HCT116 (cell line): ENCODE measurements around the gene SLC26A2. TPM values are rescaled to one million over a fixed set of nuclear protein-coding genes. Genes with fewer than 3 reads are reported as not detected.

Experiments used
- ATAC-seq: fragments of 200-7000 bp; cut with Tn5 transposase; 2 replicates; pipeline ENCODE4 v1.9.1; 2020; ENCODE audit warnings: mild to moderate bottlenecking, moderate library complexity
- BruUV-seq: library from RNA; stranded (reverse); fragments of 400-500 nt; replicated peaks from 2 replicates; lab custom pipeline; 2021; lab: Mats Ljungman, UMichigan
- CTCF ChIA-PET: fragments of 300-600 bp; sonication (Branson Sonifier 250); formaldehyde crosslinking; loops from one replicate; lab custom pipeline; 2021; ENCODE audit warnings: antibody characterized with exemption; lab: Charles Lee
- POLR2A ChIA-PET: fragments of 300-600, 350-600 bp; sonication (Branson Sonifier 250); formaldehyde crosslinking; loops from one replicate; lab custom pipeline; 2021; ENCODE audit warnings: antibody characterized with exemption; lab: Charles Lee
- RAD21 ChIA-PET, 2 experiments: fragments of 300-600 bp; sonication (Branson Sonifier 250); formaldehyde crosslinking; loops; one replicate each; lab custom pipeline; 2023; ENCODE audit warnings: low total read pairs in 2 of 2; ENCODE audit not compliant: uncharacterized antibody in 2 of 2, unreplicated experiment in 2 of 2, low non-redundant PET in 1 of 2; lab: Charles Lee
- DNase-seq: peaks from one replicate; pipeline ENCODE4 v3.0.0-alpha.2; 2010; ENCODE audit warnings: low read depth, low spot score
- H2AFZ ChIP-seq: fragments of 200-600 bp; shearing (Covaris generic), sonication (generic); 2 replicates; pipeline ENCODE4 v1.6.1; 2017; ENCODE audit warnings: low read depth, mixed run types, mixed read lengths, antibody characterized with exemption, low read length; ENCODE audit not compliant: poor library complexity, severe bottlenecking
- H3K27ac ChIP-seq: 2 replicates; pipeline ENCODE4 v1.5.1; 2012; ENCODE audit warnings: low read depth, low read length
- H3K27me3 ChIP-seq: fragments of 200-600 bp; sonication (generic); 2 replicates; pipeline ENCODE4 v1.6.1; 2016; ENCODE audit warnings: mixed run types, low read length, mixed read lengths; ENCODE audit not compliant: insufficient read depth
- H3K36me3 ChIP-seq, 2 experiments: fragments of 200-500 bp in 1 of 2; fragments of 200-600 bp in 1 of 2; sonication (Bioruptor generic) in 1 of 2; sonication (generic) in 1 of 2; 2 replicates each; pipeline versions ENCODE4 v1.5.1 to v1.6.1; 2014 to 2016; ENCODE audit warnings: low read length in 2 of 2, inconsistent platforms in 1 of 2, mixed read lengths in 1 of 2, mixed run types in 1 of 2; ENCODE audit not compliant: insufficient read depth in 2 of 2, control insufficient read depth in 1 of 2
- H3K4me1 ChIP-seq, 2 experiments: fragments of 200-600 bp in 1 of 2; sonication (generic) in 1 of 2; 2 replicates each; pipeline versions ENCODE4 v1.5.1 to v1.6.1; 2012 to 2017; ENCODE audit warnings: low read length in 2 of 2, inconsistent platforms in 1 of 2, mild to moderate bottlenecking in 1 of 2, mixed read lengths in 1 of 2, mixed run types in 1 of 2, moderate library complexity in 1 of 2; ENCODE audit not compliant: insufficient read depth in 2 of 2, control insufficient read depth in 1 of 2
- H3K4me2 ChIP-seq: fragments of 200-600 bp; sonication (generic); 2 replicates; pipeline ENCODE4 v1.6.1; 2017; ENCODE audit warnings: mixed run types, low read length, mixed read lengths
- H3K4me3 ChIP-seq, 2 experiments: fragments of 200-600 bp in 1 of 2; sonication (generic) in 1 of 2; replicated peaks in 1 of 2; 2 replicates each; pipeline ENCODE4 v1.5.1; 2011 to 2016; ENCODE audit warnings: low read length in 2 of 2, control low read depth in 1 of 2, low read depth in 1 of 2, mild to moderate bottlenecking in 1 of 2, mixed read lengths in 1 of 2, mixed run types in 1 of 2
- H3K79me2 ChIP-seq: fragments of 200-600 bp; sonication (generic); 2 replicates; pipeline ENCODE4 v1.6.1; 2017; ENCODE audit warnings: mild to moderate bottlenecking, mixed run types, low read length, moderate library complexity, mixed read lengths; ENCODE audit not compliant: insufficient read depth
- H3K9ac ChIP-seq: fragments of 200-600 bp; sonication (generic); 2 replicates; pipeline ENCODE4 v1.6.1; 2016; ENCODE audit warnings: low read length, mixed read lengths
- H3K9me2 ChIP-seq: fragments of 200-600 bp; sonication (generic), shearing (Covaris generic); 2 replicates; pipeline ENCODE4 v1.6.1; 2017; ENCODE audit warnings: mixed run types, mild to moderate bottlenecking, moderate library complexity; ENCODE audit not compliant: insufficient read depth
- H3K9me3 ChIP-seq, 2 experiments: fragments of 200-500 bp in 1 of 2; fragments of 200-600 bp in 1 of 2; sonication (Bioruptor generic) in 1 of 2; sonication (generic) in 1 of 2; 2 replicates each; pipeline ENCODE4 v1.6.1; 2014 to 2017; ENCODE audit warnings: low read length in 2 of 2, mixed read lengths in 2 of 2, inconsistent platforms in 1 of 2, low read depth in 1 of 2, mild to moderate bottlenecking in 1 of 2, mixed run types in 1 of 2, moderate library complexity in 1 of 2; ENCODE audit not compliant: control insufficient read depth in 1 of 2, insufficient read depth in 1 of 2
- H4K20me1 ChIP-seq: fragments of 200-600 bp; sonication (generic), shearing (Covaris generic); 2 replicates; pipeline ENCODE4 v1.6.1; 2017; ENCODE audit warnings: mixed run types, mild to moderate bottlenecking, moderate library complexity; ENCODE audit not compliant: insufficient read depth
- CTCF ChIP-seq, 3 experiments: fragments of 200-600 bp in 1 of 3; sonication (generic) in 1 of 3; IDR thresholded peaks in 2 of 3; conservative IDR thresholded peaks in 1 of 3; 2 replicates each; pipeline ENCODE4 v1.5.1; 2012 to 2017; ENCODE audit warnings: low read depth in 2 of 3, low read length in 2 of 3, antibody characterized with exemption in 1 of 3, borderline replicate concordance in 1 of 3, control low read depth in 1 of 3, mild to moderate bottlenecking in 1 of 3, mixed read lengths in 1 of 3, mixed run types in 1 of 3, moderate library complexity in 1 of 3; ENCODE audit not compliant: insufficient read depth in 1 of 3
- MAX ChIP-seq: IDR thresholded peaks from 2 replicates; pipeline ENCODE4 v1.6.1; 2012
- RAD21 ChIP-seq: IDR thresholded peaks from 2 replicates; pipeline ENCODE4 v1.6.1; 2012; ENCODE audit warnings: low read depth, mild to moderate bottlenecking
- intact Hi-C: fragments of 100-400 bp; cut with micrococcal nuclease; formaldehyde crosslinking; loops from 2 replicates; pipeline ENCODE4 v1.10.0; 2022
- total RNA-seq: library from RNA; stranded (reverse); gene quantifications from one replicate; pipeline ENCODE4 v1.2.1, GENCODE V29; 2021; ENCODE audit not compliant: unreplicated experiment

Gene SLC26A2
- total RNA-seq, 1 experiment from 2014 or later = 7.8 TPM

- POLR2A ChIA-PET = interaction anchor here (0.6 to 1.6 kb wide), 4 partner anchors 10 to 818 kb away, joined by 3 read pairs; partner anchors contain the start of genes HMGXB3 and TIGD6
- intact Hi-C loops = loop anchor here (1.0 kb wide), 1 partner anchor 125 kb away; no protein-coding TSS in a partner anchor
- peak overlapping the region; percentile 73; the same call in 1 of the 2 replicates for H3K9ac ChIP-seq
Observed at GRCh38 chr5:149961957-149962409, 1.4 kb downstream of the SLC26A2 start.

More at GRCh38 chr5:149961957-149962409, 1.4 kb downstream of the SLC26A2 start:
- BruUV-seq = no TSS peak
- Histone ChIP-seq H3K36me3 (no peaks in the 10 kb centered on the region), H2AFZ (no peak overlapping the region), H3K27ac (no peak overlapping the region), H3K79me2 (0 out of 2 replicates have a peak, but pooled peaks cover 2% of the 10 kb centered on the region), H3K9me2 (no peaks in the 10 kb centered on the region), H3K27me3 (no peaks in the 10 kb centered on the region), H3K4me3 (peak overlapping the region in 1 of 2 experiments; percentile 74; a peak in 2 of 4 replicates), H3K9me3 (no peaks in the 10 kb centered on the region), H3K4me1 (peaks cover 8 to 27% of the 10 kb centered on the region in 2 experiments), H3K4me2 (peak overlapping the region; percentile 97), H4K20me1 (no peaks in the 10 kb centered on the region)
- ChIA-PET RAD21 (interaction anchor here (0.7 to 1.6 kb wide), 5 partner anchors 108 to 142 kb away, joined by 3 to 6 read pairs (median 4); no protein-coding TSS in a partner anchor), CTCF (interaction anchor here (0.7 to 3.4 kb wide), 16 partner anchors 9 to 325 kb away, joined by 3 to 26 read pairs (median 3); partner anchors contain the start of genes HMGXB3 and TIGD6)
- ATAC-seq = no peak
- no peak for DNase-seq
- TF ChIP-seq RAD21 (peak; percentile 73), CTCF (IDR thresholded peaks at IDR 0.05 in 2 of 3, conservative IDR thresholded peaks at IDR 0.05 in 1 of 3; ENCODE audit: borderline replicate concordance in 1 of 3, insufficient read depth in 1 of 3, low read depth in 2 of 3, low read length in 2 of 3) (peak; percentile 48 to 73 (median 57); a peak in 5 of 6 replicates), MAX (no peak)
